ENCODE measurements around the gene PRKCE. TPM values are rescaled to one million over a fixed set of nuclear protein-coding genes. Genes with fewer than 3 reads are reported as not detected.

Gene PRKCE
- total and polyA plus RNA-seq, 11 donors = 4.1 to 22.3 (median 16.2) TPM

DNA sequence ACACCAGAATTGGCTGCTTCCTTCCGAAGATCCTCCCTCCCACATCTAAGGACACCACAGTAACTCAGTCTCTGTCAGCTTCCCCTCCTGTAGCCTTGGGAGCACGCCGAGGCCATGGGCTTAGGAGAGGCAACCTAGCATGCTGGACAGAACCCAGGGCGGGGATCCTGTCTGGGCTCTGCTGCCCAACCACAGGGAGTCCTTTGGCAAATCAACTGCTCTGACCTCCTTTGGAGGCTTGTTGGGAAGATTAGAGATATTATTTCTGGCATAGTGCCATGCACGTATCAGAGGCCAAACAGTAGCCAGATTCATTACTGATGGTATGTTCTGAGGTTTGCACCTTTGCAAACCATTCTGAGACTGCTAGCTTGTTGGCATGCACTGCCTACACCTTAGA lies 383.1 kb downstream of the PRKCE start:
- DNase-seq = peak; percentile 44 to 72 (median 62)
- peaks cover 0 to 72% (median 35%) of the 10 kb centered on the region in 12 donors for H3K4me1 ChIP-seq
- TF ChIP-seq POLR2A (IDR thresholded peaks at IDR 0.05) (no peak), CTCF (IDR thresholded peaks at IDR 0.05) (no peak)
- no peak overlapping the region for H3K4me3 ChIP-seq
- H3K27ac ChIP-seq = peak overlapping the region in 1 of 12 donors; percentile 28
- intact Hi-C loops (cut with DNase I) = no loop called here
- 55 to 81% (median 64%) methylated on average over 5 of the region's 5 CpGs for WGBS, 4 donors
- ATAC-seq = peak in 3 of 4 donors; percentile 27 to 69 (median 45)
- no peaks in the 10 kb centered on the region for H3K9me3 ChIP-seq
- H3K27me3 ChIP-seq = no peaks in the 10 kb centered on the region
- no peaks in the 10 kb centered on the region for H3K36me3 ChIP-seq

GRCh38 chr2:46036929-46037328 lies 385.5 kb downstream of the PRKCE start:
- WGBS, 4 donors = 93 to 97% (median 95%) methylated on average over 7 of the region's 7 CpGs
- peak overlapping the region in 7 of 12 donors; percentile 5 to 61 (median 55) for H3K27ac ChIP-seq
- intact Hi-C loops (cut with DNase I) = no loop called here

DNA sequence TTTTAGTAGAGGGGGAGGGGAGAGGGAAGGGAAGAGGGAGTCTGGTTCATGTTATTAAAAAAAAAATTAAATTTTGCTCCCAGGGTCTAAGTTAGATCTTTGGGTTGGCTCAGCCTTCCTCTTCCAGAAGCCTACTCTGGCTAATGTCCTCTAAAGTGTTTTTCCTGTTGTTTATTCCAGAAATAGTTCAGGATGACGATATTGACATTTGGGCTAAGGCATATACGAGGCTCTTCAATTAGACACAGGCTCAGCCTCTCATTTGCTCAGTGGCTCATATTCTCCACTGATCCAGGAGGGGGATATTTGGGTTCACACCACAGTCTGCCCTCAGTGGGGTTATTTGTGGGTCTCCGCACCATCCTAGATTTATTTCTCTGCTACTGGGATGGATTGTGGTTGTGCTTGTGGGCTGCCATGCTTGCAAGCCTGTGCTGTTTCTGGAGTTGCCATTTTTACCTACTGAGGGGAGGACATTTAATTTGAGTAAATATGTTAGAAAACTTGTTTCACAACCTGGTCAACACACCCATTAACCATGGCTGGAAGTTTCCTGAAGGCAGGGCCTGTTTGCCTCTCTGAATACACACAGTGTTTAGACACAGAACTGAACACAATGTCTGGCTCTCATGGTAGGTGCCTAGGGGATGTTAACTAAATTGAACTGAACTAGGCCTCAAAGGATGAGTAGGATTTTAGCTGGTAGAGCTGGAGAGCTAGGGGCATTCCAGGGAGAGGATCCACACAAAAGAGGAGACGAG lies 388.2 kb downstream of the PRKCE start:
- Histone ChIP-seq H3K27me3 (no peaks in the 10 kb centered on the region), H3K4me1 (peaks cover 0 to 40% (median 18%) of the 10 kb centered on the region in 12 donors), H3K36me3 (no peaks in the 10 kb centered on the region), H3K27ac (peak overlapping the region in 8 of 12 donors; percentile 24 to 66 (median 30)), H3K4me3 (no peak overlapping the region), H3K9me3 (no peaks in the 10 kb centered on the region)
- 64 to 79% (median 70%) methylated on average over 4 of the region's 4 CpGs for WGBS, 4 donors
- DNase-seq (no peak), ATAC-seq (peak in 3 of 4 donors; percentile 31 to 58 (median 41))
- TF ChIP-seq CTCF (IDR thresholded peaks at IDR 0.05) = no peak
- no peak for TF ChIP-seq POLR2A (IDR thresholded peaks at IDR 0.05)
- intact Hi-C loops (cut with DNase I) = no loop called here

More at GRCh38 chr2:46036929-46037328, 385.5 kb downstream of the PRKCE start:
- ATAC-seq (no peak), DNase-seq (no peak)
- no peaks in the 10 kb centered on the region for H3K36me3 ChIP-seq
- peaks cover 0 to 55% (median 26%) of the 10 kb centered on the region in 12 donors for H3K4me1 ChIP-seq
- H3K9me3 ChIP-seq = no peaks in the 10 kb centered on the region
- no peak overlapping the region for H3K4me3 ChIP-seq
- H3K27me3 ChIP-seq = no peaks in the 10 kb centered on the region
- TF ChIP-seq POLR2A (IDR thresholded peaks at IDR 0.05) = no peak
- no peak for TF ChIP-seq CTCF (IDR thresholded peaks at IDR 0.05)

DNA sequence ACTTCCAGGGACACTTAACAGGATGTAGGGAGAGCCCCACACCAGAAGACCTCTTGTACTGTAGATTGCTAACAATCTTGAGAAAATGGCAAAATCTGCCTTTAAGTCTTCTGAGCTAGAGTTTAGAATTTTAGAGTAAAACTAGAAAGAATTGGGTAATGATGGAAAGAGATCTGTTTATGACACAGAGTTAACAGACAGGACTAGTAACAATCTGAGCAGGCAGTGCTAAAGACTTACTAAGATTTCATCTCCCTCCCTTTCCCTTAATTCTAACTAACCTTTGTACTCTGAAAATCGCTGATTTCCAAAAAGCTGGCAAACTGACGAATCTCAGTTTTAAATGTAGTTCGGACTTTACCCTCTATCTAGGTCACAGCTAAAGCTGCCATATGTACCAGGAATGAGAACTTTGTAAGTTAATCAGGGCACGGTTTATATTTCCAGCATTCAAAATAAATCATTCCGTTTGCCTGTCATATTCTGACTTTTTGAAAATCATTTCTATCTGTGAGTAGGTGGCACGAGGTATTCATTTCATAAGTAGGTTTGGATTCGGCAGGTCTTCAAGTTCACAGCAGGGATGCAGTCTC lies 389.2 kb downstream of the PRKCE start:
- peak overlapping the region in 1 of 12 donors; percentile 55 for H3K27ac ChIP-seq
- intact Hi-C loops (cut with DNase I) = no loop called here
- no peaks in the 10 kb centered on the region for H3K9me3 ChIP-seq
- peaks cover 0 to 34% (median 17%) of the 10 kb centered on the region in 12 donors for H3K4me1 ChIP-seq
- no peak overlapping the region for H3K4me3 ChIP-seq
- 94 to 98% (median 96%) methylated on average over 7 of the region's 7 CpGs for WGBS, 4 donors
- no peak for ATAC-seq
- no peaks in the 10 kb centered on the region for H3K36me3 ChIP-seq
- no peak for DNase-seq
- H3K27me3 ChIP-seq = no peaks in the 10 kb centered on the region
- TF ChIP-seq CTCF (IDR thresholded peaks at IDR 0.05) (no peak), POLR2A (IDR thresholded peaks at IDR 0.05) (no peak)
